ENCODE data around the gene MPHOSPH10.
"Not testable (repeated sequence)": the region's sequence is repeated elsewhere in the genome, so short reads cannot be mapped to it uniquely, and the experiment has no call there.

The MPHOSPH10 gene

GRCh38 chr2:71130152-71130904 lies at the start of gene MPHOSPH10, which contains the start of gene MCEE:
Gene MPHOSPH10 (plus strand): TSS chr2:71130634. CDS start chr2:71130666, 32 bp downstream.
Gene MCEE (minus strand): TSS chr2:71130229. CDS start chr2:71130219, 10 bp downstream.
- DNase-seq (ENCODE audit: low read depth in 2 of 2), result peak; percentile 87

GRCh38 chr2:71082402-71083252 lies 47.8 kb upstream of the MPHOSPH10 start:
- peak; percentile 51 to 58 for DNase-seq (ENCODE audit: low read depth in 2 of 2)

- not testable (repeated sequence) for DNase-seq (ENCODE audit: low read depth in 2 of 2)
Measured at GRCh38 chr2:71083297-71083696, 47.1 kb upstream of the MPHOSPH10 start.

- not testable (repeated sequence) for DNase-seq (ENCODE audit: low read depth in 2 of 2)
Measured at GRCh38 chr2:71083752-71084312, 46.6 kb upstream of the MPHOSPH10 start.

- DNase-seq (ENCODE audit: low read depth in 2 of 2), result not testable (repeated sequence)
Measured at GRCh38 chr2:71085325-71086003, 45.0 kb upstream of the MPHOSPH10 start.

- DNase-seq (ENCODE audit: low read depth in 2 of 2), result not testable (repeated sequence)
Measured at GRCh38 chr2:71089475-71089874, 41.0 kb upstream of the MPHOSPH10 start.

GRCh38 chr2:71091808-71092207 lies 38.6 kb upstream of the MPHOSPH10 start:
- DNase-seq (ENCODE audit: low read depth in 2 of 2), result not testable (repeated sequence)

GRCh38 chr2:71092491-71093260 lies 37.8 kb upstream of the MPHOSPH10 start:
- DNase-seq (ENCODE audit: low read depth in 2 of 2), result not testable (repeated sequence)

GRCh38 chr2:71100195-71100964 lies 30.1 kb upstream of the MPHOSPH10 start:
- peak; percentile 32 to 37 for DNase-seq (ENCODE audit: low read depth in 2 of 2)

- DNase-seq (ENCODE audit: low read depth in 2 of 2), result no peak
Measured at GRCh38 chr2:71101656-71102055, 28.8 kb upstream of the MPHOSPH10 start.

GRCh38 chr2:71102981-71103681 lies 27.3 kb upstream of the MPHOSPH10 start:
- no peak for DNase-seq (ENCODE audit: low read depth in 2 of 2)

GRCh38 chr2:71103809-71104208 lies 26.6 kb upstream of the MPHOSPH10 start:
- DNase-seq (ENCODE audit: low read depth in 2 of 2), result no peak

- DNase-seq (ENCODE audit: low read depth in 2 of 2), result not testable (repeated sequence)
Measured at GRCh38 chr2:71106463-71106862, 24.0 kb upstream of the MPHOSPH10 start.

GRCh38 chr2:71108091-71108490 lies 22.3 kb upstream of the MPHOSPH10 start:
- no peak for DNase-seq (ENCODE audit: low read depth in 2 of 2)

GRCh38 chr2:71113843-71114242 lies 16.6 kb upstream of the MPHOSPH10 start:
- DNase-seq (ENCODE audit: low read depth in 2 of 2), result no peak

- DNase-seq (ENCODE audit: low read depth in 2 of 2), result no peak
Measured at GRCh38 chr2:71117063-71117462, 13.4 kb upstream of the MPHOSPH10 start.

GRCh38 chr2:71120195-71120594 lies 10.2 kb upstream of the MPHOSPH10 start:
- no peak for DNase-seq (ENCODE audit: low read depth in 2 of 2)

GRCh38 chr2:71121479-71121878 lies 9.0 kb upstream of the MPHOSPH10 start:
- DNase-seq (ENCODE audit: low read depth in 2 of 2), result no peak
